HL-60 (cell line): ENCODE results near the gene ATXN7L1.

Experiments used
- DNase-seq, 2 experiments: peaks; one replicate each; pipeline ENCODE4 v3.0.0-alpha.2; 2010 to 2020; ENCODE audit warnings: low read depth in 1 of 2, low spot score in 1 of 2
- H3K27ac ChIP-seq: fragments of 250-450 bp; sonication (Bioruptor Pico); replicated peaks from 2 replicates; pipeline ENCODE4 v1.5.1; 2020; ENCODE audit warnings: mild to moderate bottlenecking, moderate library complexity
- H3K27me3 ChIP-seq: fragments of 250-450 bp; sonication (Bioruptor Pico); 2 replicates; pipeline ENCODE4 v1.5.1; 2021; ENCODE audit warnings: mild to moderate bottlenecking, moderate library complexity; ENCODE audit not compliant: insufficient read depth, poor library complexity, severe bottlenecking
- H3K4me3 ChIP-seq: replicated peaks from 2 replicates; pipeline ENCODE4 v1.5.1; 2011; ENCODE audit warnings: mild to moderate bottlenecking, control low read depth, low read length; ENCODE audit not compliant: insufficient read depth
- GABPA ChIP-seq: IDR thresholded peaks from 2 replicates; pipeline ENCODE4 v1.6.1; 2012; ENCODE audit warnings: low read depth
- POLR2AphosphoS5 ChIP-seq: IDR thresholded peaks from 2 replicates; pipeline ENCODE4 v1.6.1; 2012; ENCODE audit warnings: low read depth
- SPI1 ChIP-seq: IDR thresholded peaks from 2 replicates; pipeline ENCODE4 v1.6.1; 2012; ENCODE audit warnings: low read depth, mild to moderate bottlenecking, borderline replicate concordance
- TF ChIP-seq, protein P1 (sequence below): IDR thresholded peaks from 2 replicates; pipeline ENCODE4 v1.6.1; 2012; ENCODE audit warnings: low read depth; ENCODE audit not compliant: insufficient replicate concordance
- TF ChIP-seq, protein P2 (sequence below): IDR thresholded peaks from one replicate; pipeline ENCODE4 v1.5.1; 2011; ENCODE audit warnings: low read length, control low read depth, inconsistent platforms; ENCODE audit not compliant: insufficient read depth

Gene ATXN7L1

DNA sequence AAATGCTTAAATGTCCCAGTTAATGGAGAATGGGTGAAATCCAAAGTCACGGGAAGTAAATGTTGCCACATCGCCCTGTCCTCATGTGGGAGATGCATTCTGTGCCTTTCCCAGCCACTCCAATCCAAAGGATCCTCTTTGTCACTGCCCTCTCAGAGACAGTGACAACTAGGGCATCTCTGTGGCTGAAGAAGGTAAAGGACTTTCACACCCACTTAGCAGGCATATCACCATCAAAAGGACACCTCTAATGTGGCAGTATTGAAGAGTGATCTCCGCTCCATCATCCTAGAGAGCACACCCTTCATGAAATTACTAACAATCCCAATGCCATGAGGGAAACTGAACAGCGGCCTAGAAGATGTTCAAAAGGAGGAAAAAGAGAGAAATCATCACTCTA, 13.6 kb downstream of the ATXN7L1 start:
- no peak overlapping the region for H3K4me3 ChIP-seq
- TF ChIP-seq SPI1 = no peak
- TF ChIP-seq GABPA = no peak
- TF ChIP-seq POLR2AphosphoS5 = no peak
- TF ChIP-seq, protein P1, sequence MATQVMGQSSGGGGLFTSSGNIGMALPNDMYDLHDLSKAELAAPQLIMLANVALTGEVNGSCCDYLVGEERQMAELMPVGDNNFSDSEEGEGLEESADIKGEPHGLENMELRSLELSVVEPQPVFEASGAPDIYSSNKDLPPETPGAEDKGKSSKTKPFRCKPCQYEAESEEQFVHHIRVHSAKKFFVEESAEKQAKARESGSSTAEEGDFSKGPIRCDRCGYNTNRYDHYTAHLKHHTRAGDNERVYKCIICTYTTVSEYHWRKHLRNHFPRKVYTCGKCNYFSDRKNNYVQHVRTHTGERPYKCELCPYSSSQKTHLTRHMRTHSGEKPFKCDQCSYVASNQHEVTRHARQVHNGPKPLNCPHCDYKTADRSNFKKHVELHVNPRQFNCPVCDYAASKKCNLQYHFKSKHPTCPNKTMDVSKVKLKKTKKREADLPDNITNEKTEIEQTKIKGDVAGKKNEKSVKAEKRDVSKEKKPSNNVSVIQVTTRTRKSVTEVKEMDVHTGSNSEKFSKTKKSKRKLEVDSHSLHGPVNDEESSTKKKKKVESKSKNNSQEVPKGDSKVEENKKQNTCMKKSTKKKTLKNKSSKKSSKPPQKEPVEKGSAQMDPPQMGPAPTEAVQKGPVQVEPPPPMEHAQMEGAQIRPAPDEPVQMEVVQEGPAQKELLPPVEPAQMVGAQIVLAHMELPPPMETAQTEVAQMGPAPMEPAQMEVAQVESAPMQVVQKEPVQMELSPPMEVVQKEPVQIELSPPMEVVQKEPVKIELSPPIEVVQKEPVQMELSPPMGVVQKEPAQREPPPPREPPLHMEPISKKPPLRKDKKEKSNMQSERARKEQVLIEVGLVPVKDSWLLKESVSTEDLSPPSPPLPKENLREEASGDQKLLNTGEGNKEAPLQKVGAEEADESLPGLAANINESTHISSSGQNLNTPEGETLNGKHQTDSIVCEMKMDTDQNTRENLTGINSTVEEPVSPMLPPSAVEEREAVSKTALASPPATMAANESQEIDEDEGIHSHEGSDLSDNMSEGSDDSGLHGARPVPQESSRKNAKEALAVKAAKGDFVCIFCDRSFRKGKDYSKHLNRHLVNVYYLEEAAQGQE = no peak
- TF ChIP-seq, protein P2, sequence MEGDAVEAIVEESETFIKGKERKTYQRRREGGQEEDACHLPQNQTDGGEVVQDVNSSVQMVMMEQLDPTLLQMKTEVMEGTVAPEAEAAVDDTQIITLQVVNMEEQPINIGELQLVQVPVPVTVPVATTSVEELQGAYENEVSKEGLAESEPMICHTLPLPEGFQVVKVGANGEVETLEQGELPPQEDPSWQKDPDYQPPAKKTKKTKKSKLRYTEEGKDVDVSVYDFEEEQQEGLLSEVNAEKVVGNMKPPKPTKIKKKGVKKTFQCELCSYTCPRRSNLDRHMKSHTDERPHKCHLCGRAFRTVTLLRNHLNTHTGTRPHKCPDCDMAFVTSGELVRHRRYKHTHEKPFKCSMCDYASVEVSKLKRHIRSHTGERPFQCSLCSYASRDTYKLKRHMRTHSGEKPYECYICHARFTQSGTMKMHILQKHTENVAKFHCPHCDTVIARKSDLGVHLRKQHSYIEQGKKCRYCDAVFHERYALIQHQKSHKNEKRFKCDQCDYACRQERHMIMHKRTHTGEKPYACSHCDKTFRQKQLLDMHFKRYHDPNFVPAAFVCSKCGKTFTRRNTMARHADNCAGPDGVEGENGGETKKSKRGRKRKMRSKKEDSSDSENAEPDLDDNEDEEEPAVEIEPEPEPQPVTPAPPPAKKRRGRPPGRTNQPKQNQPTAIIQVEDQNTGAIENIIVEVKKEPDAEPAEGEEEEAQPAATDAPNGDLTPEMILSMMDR = no peak
- H3K27me3 ChIP-seq = no peaks in the 10 kb centered on the region
- no peak for DNase-seq
- H3K27ac ChIP-seq = no peak overlapping the region

DNA sequence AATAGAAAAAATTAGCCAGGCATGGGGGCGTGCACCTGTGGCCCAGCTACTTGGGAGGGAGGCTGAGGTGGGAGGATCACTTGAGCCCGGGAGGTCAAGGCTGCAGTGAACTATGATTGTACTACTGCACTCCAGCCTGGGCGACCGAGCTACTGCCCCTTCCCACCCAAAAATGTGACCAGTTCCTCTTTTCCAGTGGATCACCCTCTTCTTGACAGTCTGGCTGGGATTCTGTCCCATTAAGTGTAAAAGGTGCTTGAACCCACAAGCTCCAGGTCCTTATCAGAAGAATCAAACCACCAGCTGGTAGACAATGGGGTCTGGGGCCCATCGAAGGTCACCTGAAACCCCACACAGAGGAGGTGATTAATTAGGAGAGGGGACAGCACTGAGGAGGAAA, 14.1 kb downstream of the ATXN7L1 start:
- TF ChIP-seq SPI1 (peak; percentile 42; the same call in 1 of the 2 replicates), GABPA (no peak), POLR2AphosphoS5 (no peak)
- TF ChIP-seq, protein P1 = no peak
- TF ChIP-seq, protein P2 = no peak
- no peak for DNase-seq
- Histone ChIP-seq H3K27ac (no peak overlapping the region), H3K4me3 (no peak overlapping the region), H3K27me3 (no peaks in the 10 kb centered on the region)

DNA sequence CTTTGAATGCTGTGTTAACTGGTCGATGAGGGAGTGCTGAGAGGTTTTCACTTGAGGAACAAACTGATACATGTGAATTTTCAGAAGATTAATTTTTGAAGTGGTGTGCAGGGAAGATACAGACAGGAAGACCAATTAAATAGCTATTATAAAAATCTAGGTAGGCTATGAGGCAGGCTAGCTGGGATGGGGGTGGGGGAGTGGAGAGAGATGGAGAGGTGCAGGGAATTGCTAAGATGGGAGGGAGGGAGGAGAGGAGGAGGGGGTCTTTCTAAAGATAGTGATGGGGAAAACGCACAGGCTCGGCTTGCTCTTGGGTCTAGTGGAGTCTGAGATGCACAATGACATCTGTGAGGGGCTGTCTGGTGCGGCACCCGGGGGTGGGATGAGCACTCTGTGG, 15.2 kb downstream of the ATXN7L1 start:
- no peak for DNase-seq
- Histone ChIP-seq H3K4me3 (no peak overlapping the region), H3K27me3 (no peaks in the 10 kb centered on the region), H3K27ac (no peak overlapping the region)
- TF ChIP-seq SPI1 (no peak), GABPA (no peak), POLR2AphosphoS5 (no peak)
- TF ChIP-seq, protein P1 = no peak
- TF ChIP-seq, protein P2 = no peak
